ENCODE measurements around the gene TIMM13. TPM values are rescaled to one million over a fixed set of nuclear protein-coding genes. Genes with fewer than 3 reads are reported as not detected.

Gene TIMM13
- total RNA-seq, 5 donors from 2014 or later (not counting 1 experiment from before 2014, with no cell fraction given) = 22.4 to 50.9 (median 33.7) TPM

GRCh38 chr19:2423915-2424685 lies 3.3 kb downstream of the TIMM13 start:
- Mint-ChIP-seq H3K4me1 (peaks cover 16 to 18% (median 18%) of the 10 kb centered on the region in 3 donors), H3K9me3 (no peaks in the 10 kb centered on the region), H3K4me3 (no peak overlapping the region), H3K36me3 (no peaks in the 10 kb centered on the region), H3K27me3 (no peaks in the 10 kb centered on the region), H3K27ac (no peak overlapping the region)
- Histone ChIP-seq H3K9me3 (no peaks in the 10 kb centered on the region), H3K27ac (ENCODE audit: low read length) (no peak overlapping the region), H3K36me3 (ENCODE audit: control insufficient read depth in 2 of 2, extremely low read depth in 1 of 2, insufficient read depth in 1 of 2, low read length in 1 of 2) (peaks cover 2 to 7% of the 10 kb centered on the region in 2 donors), H3K4me3 (ENCODE audit: control insufficient read depth in 1 of 2, extremely low read depth in 1 of 2, low read length in 1 of 2) (no peak overlapping the region), H3K4me1 (ENCODE audit: control insufficient read depth in 1 of 2, extremely low read depth in 1 of 2, insufficient read depth in 2 of 2, low read length in 2 of 2) (peaks cover 8 to 30% of the 10 kb centered on the region in 2 experiments), H3K27me3 (replicated peaks in 1 of 2; ENCODE audit: control insufficient read depth in 2 of 2, extremely low read depth in 1 of 2, insufficient read depth in 2 of 2, low read length in 1 of 2) (no peaks in the 10 kb centered on the region)
- 92% methylated on average over 35 of the region's 46 CpGs for WGBS (ENCODE audit: insufficient coverage)
- DNase-seq (no peak), ATAC-seq (replicated peaks in 1 of 4) (no peak)
- ChIA-PET POLR2A (interaction anchor here in 1 of 2 donors (0.5 kb wide), 1 partner anchor 269 kb away, joined by 9 read pairs; no protein-coding TSS in a partner anchor), CTCF (no interaction called here)

DNA sequence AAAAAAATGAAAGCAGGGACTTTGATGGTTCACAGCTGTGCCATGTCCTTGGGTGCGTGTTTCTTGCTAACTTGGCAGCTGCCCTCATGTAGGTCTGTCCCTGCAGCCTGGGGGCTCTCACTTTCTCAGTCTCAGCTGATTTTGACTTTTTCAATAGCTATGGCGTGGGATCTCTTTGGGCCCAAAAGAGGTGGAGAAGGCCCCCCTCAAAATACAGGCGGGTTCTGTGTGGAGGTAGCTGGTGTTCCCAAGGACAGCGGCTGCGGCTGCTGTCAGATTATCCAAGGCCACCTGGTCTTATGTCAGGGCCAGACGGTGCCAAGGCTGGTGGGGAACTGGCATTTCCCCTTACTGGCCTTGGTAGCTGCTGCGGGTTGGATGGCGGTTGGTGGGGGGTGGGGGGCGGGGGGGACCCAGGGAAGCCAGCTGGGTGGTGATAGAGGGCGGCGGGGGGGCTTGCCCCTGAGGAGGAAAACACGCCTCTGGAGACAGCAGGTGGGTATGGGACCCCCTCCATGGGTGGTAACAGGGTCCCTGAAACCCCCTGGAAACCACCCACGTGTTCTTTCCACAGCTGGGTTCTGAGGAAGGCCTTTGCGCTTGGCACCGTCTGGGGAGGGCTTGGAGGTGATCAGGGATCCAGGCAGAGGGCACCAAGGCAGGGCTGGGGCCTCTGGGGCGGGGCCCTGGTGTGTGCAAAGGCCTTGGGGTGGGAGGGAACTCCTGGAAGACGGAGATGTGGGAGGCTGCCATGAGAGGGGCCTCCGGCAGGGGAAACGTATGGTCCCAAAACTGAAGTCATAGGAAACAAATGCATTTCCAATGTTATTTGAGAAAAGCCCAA lies 4.1 kb downstream of the TIMM13 start:
- Histone ChIP-seq H3K4me3 (ENCODE audit: control insufficient read depth in 1 of 2, extremely low read depth in 1 of 2, low read length in 1 of 2) (no peak overlapping the region), H3K4me1 (ENCODE audit: control insufficient read depth in 1 of 2, extremely low read depth in 1 of 2, insufficient read depth in 2 of 2, low read length in 2 of 2) (peaks cover 8 to 27% of the 10 kb centered on the region in 2 experiments), H3K27ac (ENCODE audit: low read length) (no peak overlapping the region), H3K36me3 (ENCODE audit: control insufficient read depth in 2 of 2, extremely low read depth in 1 of 2, insufficient read depth in 1 of 2, low read length in 1 of 2) (peaks cover 2 to 7% of the 10 kb centered on the region in 2 donors), H3K27me3 (replicated peaks in 1 of 2; ENCODE audit: control insufficient read depth in 2 of 2, extremely low read depth in 1 of 2, insufficient read depth in 2 of 2, low read length in 1 of 2) (no peaks in the 10 kb centered on the region), H3K9me3 (no peaks in the 10 kb centered on the region)
- DNase-seq = peak in 1 of 35 experiments; percentile 25
- POLR2A ChIA-PET = interaction anchor here in 1 of 2 donors (0.5 kb wide), 1 partner anchor 268 kb away, joined by 9 read pairs; no protein-coding TSS in a partner anchor
- Mint-ChIP-seq H3K4me3 (no peak overlapping the region), H3K27ac (no peak overlapping the region), H3K27me3 (no peaks in the 10 kb centered on the region), H3K9me3 (no peaks in the 10 kb centered on the region), H3K36me3 (no peaks in the 10 kb centered on the region), H3K4me1 (peaks cover 16 to 18% (median 18%) of the 10 kb centered on the region in 3 donors)
- 72% methylated on average over 6 of the region's 19 CpGs for WGBS (ENCODE audit: insufficient coverage)
- CTCF ChIA-PET = no interaction called here
- ATAC-seq (replicated peaks in 1 of 4) = no peak

GRCh38 chr19:2421581-2422306 lies 5.6 kb downstream of the TIMM13 start:
- no peaks in the 10 kb centered on the region for H3K9me3 ChIP-seq
- H3K36me3 Mint-ChIP-seq = no peaks in the 10 kb centered on the region
- no peaks in the 10 kb centered on the region for H3K27me3 Mint-ChIP-seq
- H3K36me3 ChIP-seq (ENCODE audit: control insufficient read depth in 2 of 2, extremely low read depth in 1 of 2, insufficient read depth in 1 of 2, low read length in 1 of 2) = peaks cover 2 to 7% of the 10 kb centered on the region in 2 donors
- WGBS (ENCODE audit: insufficient coverage) = 95% methylated on average over 12 of the region's 23 CpGs
- H3K4me3 ChIP-seq (ENCODE audit: control insufficient read depth in 1 of 2, extremely low read depth in 1 of 2, low read length in 1 of 2) = no peak overlapping the region
- peaks cover 5 to 15% of the 10 kb centered on the region in 2 experiments for H3K4me1 ChIP-seq (ENCODE audit: control insufficient read depth in 1 of 2, extremely low read depth in 1 of 2, insufficient read depth in 2 of 2, low read length in 2 of 2)
- H3K27ac Mint-ChIP-seq = no peak overlapping the region
- POLR2A ChIA-PET = interaction anchor here (0.6 kb wide), 2 partner anchors 58 to 980 kb away, joined by 3 to 4 read pairs; no protein-coding TSS in a partner anchor
- H3K4me3 Mint-ChIP-seq = no peak overlapping the region
- no peak for ATAC-seq (replicated peaks in 1 of 4)
- H3K9me3 Mint-ChIP-seq = no peaks in the 10 kb centered on the region
- no peaks in the 10 kb centered on the region for H3K27me3 ChIP-seq (replicated peaks in 1 of 2; ENCODE audit: control insufficient read depth in 2 of 2, extremely low read depth in 1 of 2, insufficient read depth in 2 of 2, low read length in 1 of 2)
- no peak overlapping the region for H3K27ac ChIP-seq (ENCODE audit: low read length)
- peaks cover 6 to 12% (median 9%) of the 10 kb centered on the region in 3 donors for H3K4me1 Mint-ChIP-seq
- CTCF ChIA-PET = no interaction called here
- DNase-seq = no peak

DNA sequence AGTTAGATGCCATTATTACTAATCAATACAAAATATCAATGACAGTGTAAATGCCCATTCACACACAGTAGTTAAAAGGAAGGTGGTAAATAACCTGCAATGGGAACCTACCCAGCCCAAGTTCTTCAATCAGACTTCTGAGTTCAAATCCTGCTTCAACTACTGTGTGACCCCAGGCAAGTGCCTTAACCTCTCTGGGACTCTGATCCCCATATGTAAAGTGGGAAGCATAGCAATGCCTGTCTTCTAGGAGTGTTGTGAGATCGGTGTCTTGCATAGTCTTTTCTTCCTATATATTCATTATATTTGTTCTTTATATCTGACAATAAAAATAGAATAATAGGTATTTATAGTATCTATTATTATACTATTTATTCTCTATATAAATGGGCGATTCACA lies 6.9 kb downstream of the TIMM13 start:
- Histone ChIP-seq H3K9me3 (no peaks in the 10 kb centered on the region), H3K27ac (ENCODE audit: low read length) (no peak overlapping the region), H3K4me1 (ENCODE audit: control insufficient read depth in 1 of 2, extremely low read depth in 1 of 2, insufficient read depth in 2 of 2, low read length in 2 of 2) (peaks cover 0 to 2% of the 10 kb centered on the region in 2 experiments), H3K36me3 (ENCODE audit: control insufficient read depth in 2 of 2, extremely low read depth in 1 of 2, insufficient read depth in 1 of 2, low read length in 1 of 2) (peaks cover 0 to 4% of the 10 kb centered on the region in 2 donors), H3K4me3 (ENCODE audit: control insufficient read depth in 1 of 2, extremely low read depth in 1 of 2, low read length in 1 of 2) (no peak overlapping the region), H3K27me3 (replicated peaks in 1 of 2; ENCODE audit: control insufficient read depth in 2 of 2, extremely low read depth in 1 of 2, insufficient read depth in 2 of 2, low read length in 1 of 2) (no peaks in the 10 kb centered on the region)
- Mint-ChIP-seq H3K4me1 (no peaks in the 10 kb centered on the region), H3K27me3 (no peaks in the 10 kb centered on the region), H3K27ac (no peak overlapping the region), H3K4me3 (no peak overlapping the region), H3K9me3 (no peaks in the 10 kb centered on the region), H3K36me3 (no peaks in the 10 kb centered on the region)
- no peak for ATAC-seq (replicated peaks in 1 of 4)
- no CpG with 5 or more reads among the region's 2 CpGs for WGBS (ENCODE audit: insufficient coverage)
- CTCF ChIA-PET = no interaction called here
- DNase-seq = no peak
- POLR2A ChIA-PET = no interaction called here

GRCh38 chr19:2419754-2420153 lies 7.6 kb downstream of the TIMM13 start:
- H3K36me3 ChIP-seq (ENCODE audit: control insufficient read depth in 2 of 2, extremely low read depth in 1 of 2, insufficient read depth in 1 of 2, low read length in 1 of 2) = peaks cover 0 to 4% of the 10 kb centered on the region in 2 donors
- CTCF ChIA-PET = no interaction called here
- no peak overlapping the region for H3K4me3 ChIP-seq (ENCODE audit: control insufficient read depth in 1 of 2, extremely low read depth in 1 of 2, low read length in 1 of 2)
- no peaks in the 10 kb centered on the region for H3K4me1 Mint-ChIP-seq
- H3K9me3 Mint-ChIP-seq = no peaks in the 10 kb centered on the region
- ATAC-seq (replicated peaks in 1 of 4) (no peak), DNase-seq (no peak)
- no peaks in the 10 kb centered on the region for H3K9me3 ChIP-seq
- no peaks in the 10 kb centered on the region for H3K36me3 Mint-ChIP-seq
- 97% methylated on average over 6 of the region's 7 CpGs for WGBS (ENCODE audit: insufficient coverage)
- H3K4me3 Mint-ChIP-seq = no peak overlapping the region
- no peak overlapping the region for H3K27ac Mint-ChIP-seq
- POLR2A ChIA-PET = no interaction called here
- H3K4me1 ChIP-seq (ENCODE audit: control insufficient read depth in 1 of 2, extremely low read depth in 1 of 2, insufficient read depth in 2 of 2, low read length in 2 of 2) = no peaks in the 10 kb centered on the region
- no peaks in the 10 kb centered on the region for H3K27me3 ChIP-seq (replicated peaks in 1 of 2; ENCODE audit: control insufficient read depth in 2 of 2, extremely low read depth in 1 of 2, insufficient read depth in 2 of 2, low read length in 1 of 2)
- no peaks in the 10 kb centered on the region for H3K27me3 Mint-ChIP-seq
- no peak overlapping the region for H3K27ac ChIP-seq (ENCODE audit: low read length)

DNA sequence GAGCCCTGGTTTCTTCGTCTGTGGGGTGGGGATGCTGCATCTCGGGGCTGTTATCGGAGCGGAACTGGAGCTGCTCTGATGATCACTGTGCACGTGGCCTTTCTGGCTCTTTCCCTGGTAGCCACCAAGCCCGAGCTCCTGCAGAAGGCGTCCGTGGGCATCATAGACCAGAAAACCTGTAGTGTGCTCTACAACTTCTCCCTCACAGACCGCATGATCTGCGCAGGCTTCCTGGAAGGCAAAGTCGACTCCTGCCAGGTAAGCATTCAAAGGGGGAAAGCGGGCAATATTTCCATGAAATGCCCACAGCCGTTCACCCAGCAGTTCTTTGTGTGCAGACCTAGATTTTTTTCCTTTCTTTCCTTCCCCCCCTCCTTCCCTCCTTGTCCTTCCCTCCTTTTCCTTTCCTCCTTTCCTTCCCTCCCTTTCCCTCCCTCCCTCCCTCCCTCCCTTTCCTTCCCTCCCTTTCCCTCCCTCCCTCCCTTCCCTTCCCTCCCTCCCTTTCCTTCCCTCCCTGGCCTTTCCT lies 9.4 kb downstream of the TIMM13 start:
- no peak for ATAC-seq (replicated peaks in 1 of 4)
- DNase-seq = no peak
- Histone ChIP-seq H3K4me3 (ENCODE audit: control insufficient read depth in 1 of 2, extremely low read depth in 1 of 2, low read length in 1 of 2) (no peak overlapping the region), H3K27me3 (replicated peaks in 1 of 2; ENCODE audit: control insufficient read depth in 2 of 2, extremely low read depth in 1 of 2, insufficient read depth in 2 of 2, low read length in 1 of 2) (no peaks in the 10 kb centered on the region), H3K27ac (ENCODE audit: low read length) (no peak overlapping the region), H3K9me3 (no peaks in the 10 kb centered on the region), H3K4me1 (ENCODE audit: control insufficient read depth in 1 of 2, extremely low read depth in 1 of 2, insufficient read depth in 2 of 2, low read length in 2 of 2) (no peaks in the 10 kb centered on the region), H3K36me3 (ENCODE audit: control insufficient read depth in 2 of 2, extremely low read depth in 1 of 2, insufficient read depth in 1 of 2, low read length in 1 of 2) (peaks cover 0 to 4% of the 10 kb centered on the region in 2 donors)
- ChIA-PET CTCF (no interaction called here), POLR2A (no interaction called here)
- H3K9me3 Mint-ChIP-seq = no peaks in the 10 kb centered on the region
- 87% methylated on average over 9 of the region's 13 CpGs for WGBS (ENCODE audit: insufficient coverage)
- H3K36me3 Mint-ChIP-seq = no peaks in the 10 kb centered on the region
- H3K4me1 Mint-ChIP-seq = no peaks in the 10 kb centered on the region
- no peaks in the 10 kb centered on the region for H3K27me3 Mint-ChIP-seq
- no peak overlapping the region for H3K4me3 Mint-ChIP-seq
- H3K27ac Mint-ChIP-seq = peak overlapping the region in 1 of 2 donors; percentile 12

All from T-cell (primary cell).